Activated T-cell treated with anti-CD3 and anti-CD28 coated beads, Interleukin-2, amount 50 U/mL, for 48 hours (primary cell): ENCODE results near the gene DIS3L.
"Not testable (repeated sequence)": the region's sequence is repeated elsewhere in the genome, so short reads cannot be mapped to it uniquely, and the experiment has no call there.

ENCODE experiments used
- DNase-seq, 2 experiments: peaks; one replicate each; pipeline ENCODE4 v3.0.0-alpha.2; 2020

The DIS3L gene

GRCh38 chr15:66278056-66278455, 15.3 kb upstream of the DIS3L start:
- DNase-seq: no peak

GRCh38 chr15:66278671-66279070, 14.7 kb upstream of the DIS3L start:
- DNase-seq: no peak

- no peak for DNase-seq
Observed at GRCh38 chr15:66284271-66284670, 9.1 kb upstream of the DIS3L start.

- no peak for DNase-seq
Observed at GRCh38 chr15:66285533-66286280, 7.7 kb upstream of the DIS3L start.

- DNase-seq: no peak
Observed at GRCh38 chr15:66287461-66288057, 5.8 kb upstream of the DIS3L start.

- no peak for DNase-seq
Observed at GRCh38 chr15:66288093-66288492, 5.3 kb upstream of the DIS3L start.

- no peak for DNase-seq
Observed at GRCh38 chr15:66288551-66289185, 4.7 kb upstream of the DIS3L start.

- no peak for DNase-seq
Observed at GRCh38 chr15:66290007-66290406, 3.4 kb upstream of the DIS3L start.

GRCh38 chr15:66290518-66290917, 2.9 kb upstream of the DIS3L start:
- DNase-seq: no peak

- DNase-seq: no peak
Observed at GRCh38 chr15:66291816-66292570, 1.4 kb upstream of the DIS3L start.

- DNase-seq: no peak
Observed at GRCh38 chr15:66292571-66293418, 573 bp upstream of the DIS3L start.

GRCh38 chr15:66294157-66294931, 976 bp downstream of the DIS3L start:
- no peak for DNase-seq

- DNase-seq: no peak
Observed at GRCh38 chr15:66294932-66295235, 1.5 kb downstream of the DIS3L start.

GRCh38 chr15:66296186-66296585, 2.8 kb downstream of the DIS3L start:
- no peak for DNase-seq

GRCh38 chr15:66298803-66299251, 5.5 kb downstream of the DIS3L start:
- no peak for DNase-seq

- DNase-seq: no peak
Observed at GRCh38 chr15:66302489-66303278, 9.3 kb downstream of the DIS3L start.

GRCh38 chr15:66304425-66304824, 11.1 kb downstream of the DIS3L start:
- DNase-seq: not testable (repeated sequence)

- DNase-seq: no peak
Observed at GRCh38 chr15:66306381-66306780, 13.0 kb downstream of the DIS3L start.

- no peak for DNase-seq
Observed at GRCh38 chr15:66308531-66308930, 15.2 kb downstream of the DIS3L start.

GRCh38 chr15:66309828-66310227, 16.5 kb downstream of the DIS3L start:
- DNase-seq: no peak

- DNase-seq: no peak
Observed at GRCh38 chr15:66310786-66311185, 17.4 kb downstream of the DIS3L start.
